Activated T-helper 17 cell treated with anti-CD3 and anti-CD28 coated beads, Interleukin-2, amount 50 U/mL, for 72 hours (primary cell): ENCODE results near the gene MRS2. TPM values are rescaled to one million over a fixed set of nuclear protein-coding genes. Genes with fewer than 3 reads are reported as not detected.

Experiments
- ATAC-seq: fragments of 150-1000 bp; cut with Tn5 transposase; replicated peaks from 2 replicates; pipeline ENCODE4 v1.10.0; 2021; ENCODE audit warnings: mild to moderate bottlenecking, moderate library complexity
- H3K27ac Mint-ChIP-seq: one replicate; pipeline ENCODE4 v1.8.0; 2022; ENCODE audit warnings: mixed read lengths
- H3K27me3 Mint-ChIP-seq: one replicate; pipeline ENCODE4 v1.8.0; 2022; ENCODE audit warnings: mixed read lengths
- H3K36me3 Mint-ChIP-seq: one replicate; pipeline ENCODE4 v1.8.0; 2022; ENCODE audit warnings: low read depth, mild to moderate bottlenecking, mixed read lengths
- H3K4me1 Mint-ChIP-seq: one replicate; pipeline ENCODE4 v1.8.0; 2022; ENCODE audit warnings: mixed read lengths
- H3K4me3 Mint-ChIP-seq: one replicate; pipeline ENCODE4 v1.8.0; 2022; ENCODE audit warnings: mild to moderate bottlenecking, mixed read lengths
- H3K9me3 Mint-ChIP-seq: one replicate; pipeline ENCODE4 v1.8.0; 2022; ENCODE audit warnings: mixed read lengths
- total RNA-seq, 2 donors: library from RNA; stranded (reverse); gene quantifications; one replicate each; pipeline ENCODE4 v1.2.3, GENCODE V29; 2022

MRS2 gene
- total RNA-seq, 2 donors from 2014 or later = 21.6 to 27.3 TPM

GRCh38 chr6:24430086-24430485 lies 27.4 kb downstream of the MRS2 start:
- no peaks in the 10 kb centered on the region for H3K27me3 Mint-ChIP-seq
- H3K36me3 Mint-ChIP-seq = peaks cover 22% of the 10 kb centered on the region
- H3K4me1 Mint-ChIP-seq = no peaks in the 10 kb centered on the region
- H3K9me3 Mint-ChIP-seq = no peaks in the 10 kb centered on the region
- no peak overlapping the region for H3K27ac Mint-ChIP-seq
- ATAC-seq = no peak
- H3K4me3 Mint-ChIP-seq = no peak overlapping the region

GRCh38 chr6:24431045-24431451 lies 28.3 kb downstream of the MRS2 start:
- Mint-ChIP-seq H3K9me3 (no peaks in the 10 kb centered on the region), H3K4me3 (no peak overlapping the region), H3K36me3 (peaks cover 15% of the 10 kb centered on the region), H3K4me1 (no peaks in the 10 kb centered on the region), H3K27ac (no peak overlapping the region), H3K27me3 (no peaks in the 10 kb centered on the region)
- ATAC-seq = peak; percentile 50

- Mint-ChIP-seq H3K9me3 (no peaks in the 10 kb centered on the region), H3K27ac (no peak overlapping the region), H3K4me3 (no peak overlapping the region), H3K36me3 (no peaks in the 10 kb centered on the region), H3K27me3 (no peaks in the 10 kb centered on the region), H3K4me1 (no peaks in the 10 kb centered on the region)
- ATAC-seq = no peak
Observed at GRCh38 chr6:24432611-24433010, 29.9 kb downstream of the MRS2 start.

DNA sequence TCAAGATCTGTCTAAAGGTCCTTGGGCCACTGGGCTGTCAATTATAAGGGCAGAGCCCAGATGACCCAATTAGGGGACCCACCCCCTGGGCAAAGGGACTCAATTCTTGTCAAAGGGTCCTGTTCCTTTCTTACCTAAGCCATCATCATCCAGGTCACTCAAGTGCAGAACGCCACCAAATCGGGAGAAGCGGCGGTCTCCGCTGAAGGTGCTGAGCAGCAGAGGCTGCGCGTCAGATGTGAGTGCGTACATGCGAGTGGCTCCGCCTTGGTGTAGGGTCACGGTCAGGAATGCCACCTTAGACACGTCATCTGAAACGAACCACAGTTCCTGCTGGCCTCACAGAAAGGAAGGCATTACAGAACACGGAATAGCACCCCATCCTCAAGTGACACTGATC lies 34.2 kb downstream of the MRS2 start:
- no peak for ATAC-seq
- no peak overlapping the region for H3K27ac Mint-ChIP-seq
- H3K27me3 Mint-ChIP-seq = no peaks in the 10 kb centered on the region
- no peaks in the 10 kb centered on the region for H3K9me3 Mint-ChIP-seq
- no peaks in the 10 kb centered on the region for H3K36me3 Mint-ChIP-seq
- H3K4me3 Mint-ChIP-seq = no peak overlapping the region
- no peaks in the 10 kb centered on the region for H3K4me1 Mint-ChIP-seq

DNA sequence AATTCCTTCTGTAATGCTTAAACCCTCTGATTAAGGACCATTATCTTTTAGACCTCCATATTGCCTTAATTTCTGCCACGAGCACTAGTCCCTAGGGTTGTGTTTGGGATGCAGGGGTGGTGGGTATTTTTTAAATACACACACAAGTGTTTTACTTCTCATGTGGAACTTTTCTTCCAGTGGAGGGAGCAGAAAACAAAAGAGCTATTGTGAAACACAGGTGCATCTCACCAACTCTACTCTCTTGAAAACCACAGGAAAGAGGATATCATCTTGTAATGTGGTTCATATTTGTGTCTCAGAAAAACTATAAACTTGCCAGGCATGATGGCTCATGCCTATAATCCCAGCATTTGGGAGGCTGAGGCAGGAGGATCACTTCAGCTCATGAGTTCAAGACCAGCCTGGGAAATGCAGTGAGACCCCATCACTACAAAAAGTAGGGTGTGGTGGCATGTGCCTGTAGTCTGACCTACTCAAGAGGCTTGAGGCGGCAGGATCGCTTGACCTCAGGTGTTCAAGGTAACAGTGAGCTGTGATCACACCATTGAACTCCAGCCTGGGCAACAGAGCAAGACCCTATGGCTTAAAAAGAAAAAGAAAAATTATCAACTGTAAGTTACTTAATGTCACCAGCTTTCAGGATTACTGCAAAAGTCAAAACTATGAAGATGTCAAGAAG lies 37.3 kb downstream of the MRS2 start:
- Mint-ChIP-seq H3K4me3 (no peak overlapping the region), H3K27me3 (no peaks in the 10 kb centered on the region), H3K4me1 (no peaks in the 10 kb centered on the region), H3K27ac (no peak overlapping the region), H3K9me3 (no peaks in the 10 kb centered on the region), H3K36me3 (no peaks in the 10 kb centered on the region)
- no peak for ATAC-seq

DNA sequence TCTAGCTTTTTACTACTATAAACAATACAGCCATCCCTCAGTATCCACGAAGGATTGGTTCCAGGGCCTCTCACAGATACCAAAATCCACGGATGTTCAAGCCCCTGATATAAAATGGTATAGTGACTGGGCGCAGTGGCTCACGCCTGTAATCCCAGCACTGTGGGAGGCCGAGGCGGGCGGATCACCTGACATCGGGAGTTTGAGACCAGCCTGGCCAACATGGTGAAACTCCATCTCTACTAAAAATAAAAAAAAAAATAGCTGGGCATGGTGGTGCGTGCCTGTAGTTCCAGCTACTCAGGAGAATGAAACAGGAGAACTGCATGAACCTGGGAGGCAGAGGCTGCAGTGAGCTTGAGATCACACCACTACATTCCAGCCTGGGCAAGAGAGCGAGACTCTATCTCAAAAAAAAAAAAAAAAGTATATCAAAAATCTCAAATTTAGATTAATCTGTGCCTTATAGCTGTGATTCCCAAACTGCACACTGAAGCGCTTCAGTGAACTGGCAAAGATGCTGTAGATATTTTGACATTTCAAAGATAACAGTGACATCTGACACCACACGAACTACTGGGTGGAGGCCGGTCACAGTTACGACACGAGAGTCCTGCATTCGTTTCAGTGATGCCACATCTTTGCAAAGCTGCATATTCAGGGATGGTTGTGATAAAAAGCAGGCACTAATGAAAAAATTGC lies 38.3 kb downstream of the MRS2 start:
- no peaks in the 10 kb centered on the region for H3K36me3 Mint-ChIP-seq
- no peak overlapping the region for H3K4me3 Mint-ChIP-seq
- H3K27me3 Mint-ChIP-seq = no peaks in the 10 kb centered on the region
- H3K4me1 Mint-ChIP-seq = no peaks in the 10 kb centered on the region
- no peak for ATAC-seq
- no peaks in the 10 kb centered on the region for H3K9me3 Mint-ChIP-seq
- no peak overlapping the region for H3K27ac Mint-ChIP-seq

DNA sequence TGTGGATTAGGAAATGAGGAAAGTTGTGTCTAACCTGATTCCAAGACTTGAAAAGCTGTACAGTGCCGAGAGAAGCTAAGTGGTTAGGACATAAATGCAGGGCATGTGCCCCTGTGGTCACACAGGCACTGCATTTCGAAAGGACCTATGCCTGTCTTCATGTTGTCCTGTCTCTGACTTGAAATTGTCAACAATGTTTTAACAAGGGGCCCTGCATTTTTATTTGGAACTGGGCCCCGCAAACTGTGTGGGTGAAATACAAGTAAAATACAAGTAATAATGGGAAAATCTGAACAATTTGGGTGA lies 38.8 kb downstream of the MRS2 start:
- Mint-ChIP-seq H3K36me3 (no peaks in the 10 kb centered on the region), H3K27ac (no peak overlapping the region), H3K4me3 (no peak overlapping the region), H3K9me3 (no peaks in the 10 kb centered on the region), H3K4me1 (no peaks in the 10 kb centered on the region), H3K27me3 (no peaks in the 10 kb centered on the region)
- ATAC-seq = no peak

DNA sequence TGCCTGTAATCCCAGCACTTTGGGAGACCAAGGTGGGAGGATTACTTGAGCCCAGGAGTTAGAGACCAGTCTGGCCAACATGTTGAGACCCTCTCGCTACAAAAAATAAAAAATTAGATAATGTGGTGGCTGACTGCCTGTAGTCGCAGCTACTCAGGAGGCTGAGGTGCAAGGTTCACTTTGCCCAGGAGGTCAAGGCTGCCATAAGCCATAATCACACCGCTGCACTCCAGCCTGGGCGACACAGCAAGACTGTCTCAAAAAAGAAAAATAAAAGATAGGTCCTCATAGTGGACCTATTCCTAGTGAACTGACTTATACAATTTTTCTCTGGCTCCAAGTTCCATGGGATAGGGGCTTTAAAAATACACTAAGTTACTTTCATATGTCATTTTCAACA lies 41.9 kb downstream of the MRS2 start:
- ATAC-seq = no peak
- Mint-ChIP-seq H3K4me1 (no peaks in the 10 kb centered on the region), H3K36me3 (no peaks in the 10 kb centered on the region), H3K27ac (no peak overlapping the region), H3K27me3 (no peaks in the 10 kb centered on the region), H3K4me3 (no peak overlapping the region), H3K9me3 (no peaks in the 10 kb centered on the region)

DNA sequence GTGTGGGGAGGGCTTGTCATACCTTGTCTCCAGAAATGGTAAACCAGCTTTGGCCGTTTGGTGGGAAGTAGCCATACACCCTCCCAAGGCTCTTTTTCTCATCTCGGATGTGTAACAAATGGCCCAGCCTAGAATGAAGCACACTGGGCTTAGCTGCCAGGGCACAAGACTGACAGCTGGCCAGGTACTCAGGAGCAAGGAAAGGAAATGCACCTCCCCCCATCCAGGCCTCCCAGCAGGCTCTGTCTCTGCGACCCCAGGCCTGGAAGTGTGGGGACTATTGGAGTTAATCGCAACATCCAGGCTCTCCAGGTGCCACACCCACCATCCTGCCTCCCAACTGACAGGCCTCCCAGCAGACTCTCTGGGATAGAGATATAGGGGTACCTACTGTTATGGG lies 43.0 kb downstream of the MRS2 start:
- H3K9me3 Mint-ChIP-seq = no peaks in the 10 kb centered on the region
- H3K27me3 Mint-ChIP-seq = no peaks in the 10 kb centered on the region
- no peak for ATAC-seq
- H3K36me3 Mint-ChIP-seq = no peaks in the 10 kb centered on the region
- no peak overlapping the region for H3K4me3 Mint-ChIP-seq
- no peaks in the 10 kb centered on the region for H3K4me1 Mint-ChIP-seq
- H3K27ac Mint-ChIP-seq = no peak overlapping the region

- Mint-ChIP-seq H3K36me3 (no peaks in the 10 kb centered on the region), H3K27me3 (no peaks in the 10 kb centered on the region), H3K4me1 (no peaks in the 10 kb centered on the region), H3K27ac (no peak overlapping the region), H3K4me3 (no peak overlapping the region), H3K9me3 (no peaks in the 10 kb centered on the region)
- ATAC-seq = no peak
Observed at GRCh38 chr6:24446670-24447069, 43.9 kb downstream of the MRS2 start.

DNA sequence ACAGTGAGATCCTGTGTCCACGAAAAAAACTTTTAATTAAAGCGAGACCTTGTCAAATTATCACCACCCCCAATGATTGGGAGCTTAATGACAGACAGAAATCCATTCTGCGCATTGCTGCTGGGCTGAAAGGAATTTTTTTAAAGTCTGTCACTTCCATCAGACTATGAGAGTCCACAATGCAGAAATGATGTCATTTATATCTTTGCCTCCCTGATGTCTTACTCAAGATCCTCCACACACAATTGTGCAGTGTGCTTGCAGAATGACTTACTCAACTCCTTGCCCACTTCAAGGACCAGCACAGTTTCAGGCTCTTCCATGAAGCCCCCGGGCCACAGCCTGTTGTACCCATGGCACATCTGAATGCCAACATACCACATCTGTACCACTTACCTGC lies 45.7 kb downstream of the MRS2 start:
- no peaks in the 10 kb centered on the region for H3K27me3 Mint-ChIP-seq
- no peak overlapping the region for H3K4me3 Mint-ChIP-seq
- no peaks in the 10 kb centered on the region for H3K9me3 Mint-ChIP-seq
- no peak overlapping the region for H3K27ac Mint-ChIP-seq
- no peaks in the 10 kb centered on the region for H3K36me3 Mint-ChIP-seq
- no peaks in the 10 kb centered on the region for H3K4me1 Mint-ChIP-seq
- ATAC-seq = no peak

DNA sequence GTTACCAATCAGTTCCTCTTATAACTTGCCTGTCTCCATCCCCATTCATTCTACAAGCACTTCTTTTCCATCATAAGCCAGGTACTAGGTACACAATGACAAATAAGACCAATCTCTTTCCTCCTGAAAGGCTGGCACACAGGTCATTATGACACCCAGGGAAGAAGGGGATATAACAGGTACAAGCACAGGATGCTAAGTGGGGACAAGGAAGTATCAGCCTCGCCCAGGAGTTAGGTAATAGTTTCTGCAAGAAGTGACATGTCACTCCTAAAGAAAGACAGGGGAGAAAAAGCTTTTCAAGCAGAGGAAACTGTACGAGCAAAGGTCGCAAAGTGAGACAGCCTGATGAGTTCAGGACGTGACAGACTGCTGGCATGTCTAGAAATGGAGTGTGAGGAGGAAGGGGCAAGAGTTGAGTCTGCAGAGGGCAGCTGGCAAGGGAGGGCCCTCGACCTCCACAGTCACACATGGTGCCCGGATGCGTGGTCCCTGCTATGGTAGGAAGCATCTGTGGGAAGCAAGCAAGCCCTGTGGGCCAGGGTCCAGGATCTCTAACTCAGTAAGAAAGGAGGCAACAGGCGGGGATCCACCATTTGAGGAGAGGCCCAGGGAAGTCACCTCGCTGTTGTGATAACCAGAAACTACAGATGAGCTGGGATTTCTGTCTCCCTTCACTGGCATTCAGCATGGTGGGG lies 46.2 kb downstream of the MRS2 start:
- H3K36me3 Mint-ChIP-seq = no peaks in the 10 kb centered on the region
- no peak for ATAC-seq
- H3K9me3 Mint-ChIP-seq = no peaks in the 10 kb centered on the region
- no peaks in the 10 kb centered on the region for H3K27me3 Mint-ChIP-seq
- no peak overlapping the region for H3K4me3 Mint-ChIP-seq
- no peak overlapping the region for H3K27ac Mint-ChIP-seq
- H3K4me1 Mint-ChIP-seq = no peaks in the 10 kb centered on the region

- no peak for ATAC-seq
- no peaks in the 10 kb centered on the region for H3K36me3 Mint-ChIP-seq
Observed at GRCh38 chr6:24451581-24452388, 49.0 kb downstream of the MRS2 start.

GRCh38 chr6:24453921-24454320 lies 51.2 kb downstream of the MRS2 start:
- H3K9me3 Mint-ChIP-seq = no peaks in the 10 kb centered on the region
- no peak overlapping the region for H3K27ac Mint-ChIP-seq
- no peak for ATAC-seq
- H3K36me3 Mint-ChIP-seq = no peaks in the 10 kb centered on the region
- no peak overlapping the region for H3K4me3 Mint-ChIP-seq
- no peaks in the 10 kb centered on the region for H3K4me1 Mint-ChIP-seq
- H3K27me3 Mint-ChIP-seq = no peaks in the 10 kb centered on the region

More at GRCh38 chr6:24451581-24452388, 49.0 kb downstream of the MRS2 start:
- Mint-ChIP-seq H3K4me3 (no peak overlapping the region), H3K4me1 (no peaks in the 10 kb centered on the region), H3K27ac (no peak overlapping the region), H3K9me3 (no peaks in the 10 kb centered on the region), H3K27me3 (no peaks in the 10 kb centered on the region)
